SU-DHL-6 (cell line): Measurements from ENCODE around the gene RNGTT.

Experiments
- CTCF ChIP-seq: fragments of 200-600 bp; sonication (generic); IDR thresholded peaks from one replicate; pipeline ENCODE4 v1.5.1; 2017; ENCODE audit warnings: antibody characterized with exemption, mild to moderate bottlenecking, low read length, moderate library complexity; ENCODE audit not compliant: insufficient read depth, poor library complexity, severe bottlenecking
- EZH2phosphoT487 ChIP-seq: fragments of 200-600 bp; sonication (generic), shearing (Covaris generic); conservative IDR thresholded peaks from 2 replicates; pipeline ENCODE4 v1.6.1; 2018; ENCODE audit warnings: mild to moderate bottlenecking, antibody characterized with exemption, low read length, moderate library complexity, mixed read lengths

DNA sequence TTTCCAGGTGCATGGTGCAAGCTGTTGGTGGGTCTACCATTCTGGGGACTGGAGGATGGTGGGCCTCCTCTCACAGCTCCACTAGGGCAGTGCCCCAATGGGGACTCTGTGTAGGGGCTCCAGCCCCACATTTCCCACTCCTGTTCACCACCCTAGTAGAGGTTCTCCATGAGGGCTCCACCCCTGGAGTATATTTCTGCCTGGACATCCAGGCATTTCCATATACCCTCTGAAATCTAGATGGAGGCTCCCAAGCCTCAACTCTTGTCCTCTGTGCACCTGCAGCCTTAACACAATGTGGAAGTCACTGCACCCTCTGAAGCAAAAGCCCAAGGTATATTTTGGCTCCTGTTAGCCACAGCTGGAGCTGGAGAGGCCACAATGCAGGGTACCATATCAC is 393.5 kb downstream of the RNGTT start:
- no peak for TF ChIP-seq CTCF
- no peak for TF ChIP-seq EZH2phosphoT487
